ENCODE measurements around the gene NIPAL4.

Gene NIPAL4

DNA sequence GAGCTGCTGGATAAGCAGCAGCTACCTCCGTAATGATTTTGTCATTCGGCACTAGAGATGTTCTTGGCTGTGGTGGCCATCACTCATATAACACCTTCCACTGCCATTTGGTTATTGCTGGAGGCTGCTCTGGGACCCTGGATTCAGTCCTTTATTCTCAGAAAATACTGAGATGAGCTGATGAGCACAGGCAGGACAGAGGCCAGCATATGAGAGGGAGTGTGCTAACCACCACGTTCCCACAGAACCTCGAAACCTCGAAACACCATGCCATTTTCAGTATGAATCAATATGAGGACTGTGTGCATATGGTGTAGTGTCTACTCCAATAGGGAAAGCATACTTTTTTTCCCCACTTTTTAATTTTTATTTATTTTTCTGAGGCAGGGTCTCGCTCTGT is 59.0 kb downstream of the NIPAL4 start:
- DNase-seq: no peak

DNA sequence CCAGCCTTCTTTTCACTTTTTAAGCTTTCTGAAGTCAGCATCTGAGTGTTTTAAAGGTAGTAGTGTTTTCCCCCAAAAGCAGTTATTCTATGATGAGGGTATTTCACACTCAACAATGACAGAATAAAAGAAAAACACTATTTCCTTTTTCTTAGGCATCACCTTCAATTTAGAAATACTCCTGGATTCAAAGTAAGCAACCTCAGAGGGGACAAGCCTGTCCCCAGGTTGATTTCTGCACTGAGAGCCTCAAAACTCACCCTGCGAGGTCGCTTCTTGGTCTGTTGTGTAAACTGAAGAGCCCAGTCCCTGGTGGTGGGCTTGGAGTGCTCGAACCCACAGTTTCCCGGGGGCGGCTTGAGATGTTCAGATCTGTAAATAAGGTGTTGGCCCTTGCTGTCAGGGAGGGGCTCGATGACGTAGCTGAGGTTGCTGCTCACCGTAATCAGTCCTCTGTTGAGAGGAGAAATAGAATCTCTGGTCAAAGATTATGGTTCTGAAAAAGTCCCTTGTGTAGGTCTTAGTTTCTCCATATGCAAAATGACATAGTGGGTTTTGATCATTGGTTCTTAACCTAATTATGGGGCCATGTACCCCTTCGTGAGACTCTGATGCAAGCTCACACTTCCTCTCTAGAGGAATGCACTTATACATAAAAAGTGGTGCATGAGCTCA is 59.7 kb downstream of the NIPAL4 start:
- no peak for DNase-seq

DNA sequence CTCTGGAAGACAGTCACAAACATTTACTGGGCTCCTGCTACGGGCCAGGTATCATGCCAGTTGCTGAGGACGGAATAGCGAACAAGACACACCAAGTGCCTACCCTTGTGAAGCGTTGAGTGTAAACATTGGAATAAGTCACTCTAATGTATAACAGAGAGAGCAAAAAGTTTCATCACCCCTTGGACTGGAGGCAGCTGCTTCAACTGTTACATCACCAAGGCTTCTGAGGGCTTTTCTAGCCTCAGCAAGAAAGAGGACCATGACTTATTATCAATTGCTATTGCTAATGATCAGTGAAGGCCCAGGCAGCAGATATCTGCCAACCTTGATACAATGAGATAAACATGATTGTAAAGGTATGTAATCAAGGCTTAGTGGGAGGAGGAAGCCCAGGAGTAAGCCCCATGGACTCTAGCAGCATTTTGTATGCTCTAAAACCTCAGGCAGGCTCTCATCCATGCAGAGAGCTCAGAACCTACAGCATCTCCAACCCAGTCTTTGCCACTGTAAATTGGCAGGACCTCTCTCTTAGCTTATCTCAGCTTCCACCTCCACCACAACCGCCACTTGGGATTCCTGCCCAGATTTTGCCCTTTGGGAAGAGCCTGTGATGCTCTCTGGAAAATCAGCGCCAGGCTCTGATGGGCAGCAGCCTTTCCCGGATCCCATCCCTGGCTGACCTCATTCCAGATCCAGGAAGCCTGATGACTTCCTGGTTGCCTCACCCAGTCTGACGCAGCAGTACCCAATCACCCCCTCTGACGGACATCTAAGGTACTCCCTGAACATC is 61.1 kb downstream of the NIPAL4 start:
- DNase-seq: no peak

DNA sequence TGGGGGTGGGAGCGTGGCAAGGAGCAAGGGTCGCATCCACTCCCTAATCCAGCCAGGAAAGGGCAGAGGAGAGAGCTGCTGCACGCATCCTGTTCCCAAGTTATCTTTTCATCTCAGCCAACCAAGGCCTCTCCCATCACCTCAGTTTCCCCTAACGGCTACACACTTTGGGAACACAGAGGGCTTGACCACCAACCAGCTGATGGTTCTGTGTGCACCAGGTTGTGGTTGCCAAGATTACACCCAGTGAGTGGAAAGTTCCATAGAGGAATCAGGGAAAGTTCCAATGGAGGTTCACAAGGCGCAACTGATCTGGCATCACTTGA is 61.7 kb downstream of the NIPAL4 start:
- no peak for DNase-seq

DNA sequence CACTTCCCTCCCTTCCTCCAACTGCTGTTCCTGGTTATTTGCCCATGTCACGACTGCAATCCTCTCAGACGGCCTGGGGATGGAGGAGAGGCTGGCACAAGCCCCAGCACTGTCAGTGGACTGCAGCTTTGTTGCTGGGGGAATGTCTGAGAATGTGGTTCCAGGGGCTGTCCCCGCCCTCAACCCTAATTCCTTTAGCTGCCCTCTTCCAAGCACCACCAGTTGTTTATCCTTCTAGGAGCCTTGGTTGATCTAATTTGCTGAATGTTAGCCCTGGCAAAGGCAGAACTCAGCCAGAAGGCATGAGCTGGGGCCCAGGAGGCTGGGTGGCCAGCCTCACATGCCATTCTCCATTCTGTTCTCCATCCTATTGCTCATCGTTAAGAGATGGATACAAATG is 64.0 kb downstream of the NIPAL4 start:
- no peak for DNase-seq

Measured in activated CD4-positive, alpha-beta T cell treated with anti-CD3 and anti-CD28 coated beads for 1 hour (primary cell).